GM19238 (cell line): ENCODE measurements around the gene TNP2.
"Not testable (repeated sequence)": the region's sequence is repeated elsewhere in the genome, so short reads cannot be mapped to it uniquely, and the experiment has no call there.

Experiments used
- DNase-seq: peaks from one replicate; pipeline ENCODE4 v3.0.0; 2011; ENCODE audit warnings: low spot score; ENCODE audit not compliant: insufficient read length

TNP2 gene

GRCh38 chr16:11220507-11220906, 48.6 kb downstream of the TNP2 start:
- DNase-seq = not testable (repeated sequence)

GRCh38 chr16:11219178-11219577, 49.9 kb downstream of the TNP2 start:
- no peak for DNase-seq

DNA sequence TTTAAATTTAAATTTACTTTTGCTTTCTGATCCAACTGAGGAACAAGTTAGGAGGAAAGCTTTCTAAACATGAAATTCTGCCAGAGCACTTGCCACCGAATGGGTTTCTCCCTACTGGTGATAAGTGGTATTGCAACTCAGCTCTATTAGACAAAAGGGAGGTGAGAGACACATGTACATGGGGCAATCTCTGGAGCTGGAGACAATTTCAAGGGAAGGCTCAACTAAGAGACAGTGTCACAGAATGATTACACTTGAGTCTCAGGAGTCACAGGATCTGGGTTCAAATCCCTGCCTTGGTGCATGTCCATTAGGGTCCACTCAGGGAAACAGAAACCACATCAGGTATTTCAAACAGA, 50.5 kb downstream of the TNP2 start:
- DNase-seq = no peak
